Pancreas (tissue), 10 donors: ENCODE data around the gene JAKMIP1. TPM values are rescaled to one million over a fixed set of nuclear protein-coding genes. Genes with fewer than 3 reads are reported as not detected.

Source experiments
- ATAC-seq, 4 donors: fragments of 200-7000 bp; cut with Tn5 transposase; one replicate each; pipeline versions ENCODE4 v1.8.0 to v1.9.1; 2020; ENCODE audit warnings: mild to moderate bottlenecking in 4 of 4, moderate library complexity in 4 of 4
- DNase-seq, 6 donors: peaks; one replicate each; pipeline ENCODE4 v3.0.0-alpha.2; 2020
- FAIRE-seq: peaks from 2 replicates; lab custom pipeline; 2012; peaks lifted over from hg19 to GRCh38; lab: Jason Lieb, UNC
- H3K27ac ChIP-seq, 4 donors: fragments of 200-600 bp; sonication (generic); 1 replicate in 3 of 4; 2 replicates in 1 of 4; pipeline versions ENCODE4 v1.5.0 to v1.8.0; 2020
- H3K27me3 ChIP-seq, 4 donors: fragments of 200-600 bp; one replicate each; pipeline ENCODE4 v1.8.0; 2021
- H3K36me3 ChIP-seq, 3 donors: fragments of 200-600 bp; sonication (generic) in 1 of 3; one replicate each; pipeline versions ENCODE4 v1.5.0 to v1.8.0; 2020 to 2021
- H3K4me1 ChIP-seq, 3 donors: fragments of 200-600 bp; one replicate each; pipeline ENCODE4 v1.8.0; 2021
- H3K4me3 ChIP-seq, 4 donors: fragments of 200-600 bp; sonication (generic) in 2 of 4; one replicate each; pipeline versions ENCODE4 v1.5.0 to v1.8.0; 2020 to 2021
- H3K9me3 ChIP-seq, 4 donors: fragments of 200-600 bp; one replicate each; pipeline ENCODE4 v1.8.0; 2021
- WGBS, 2 donors: extraction: QIAGEN DNeasy Blood & Tissue Kit; methylation state at CpG; one replicate each; pipeline ENCODE4 v1.1.7; 2013; 5-methylcytosine and 5-hydroxymethylcytosine counted together
- intact Hi-C, 3 donors: fragments of 100-400 bp; cut with DNase I; formaldehyde crosslinking; loops; one replicate each; pipeline versions ENCODE4 v1.11.1 to v1.14.2; 2022
- polyA plus RNA-seq, 2 donors: library from polyadenylated mRNA; stranded (reverse); fragments of 200-250 nt; gene quantifications; one replicate each; pipeline ENCODE4 v1.2.3, GENCODE V29; 2013
- total RNA-seq, 6 donors: library from RNA; stranded (reverse); fragmentation: NEBNext Ultra II Directional in 4 of 6; extraction: Animal tissue kit (Norgen Biotek cat#: 25700) in 4 of 6; gene quantifications; one replicate each; pipeline versions ENCODE4 v1.2.1 to v1.2.4, GENCODE V29; 2021 to 2023
- TF ChIP-seq, protein P1 (sequence below), 4 donors: fragments of 200-600 bp; sonication (generic) in 3 of 4; IDR thresholded peaks; one replicate each; pipeline versions ENCODE4 v1.5.0 to v1.8.0; 2021; ENCODE audit warnings: antibody characterized with exemption in 4 of 4
- donor health status: healthy with polysubstance abuse.
- donor health status: DM: no; HTN: no; CAD: no; lungs with moderate emphysema.
- donor health status: DM: no; HTN: no; CAD: no.
- donor health status: control.
- donor health status: control.
- donor health status: Bipolar disorder and iron deficiency.
- donor health status: DM: yes; HTN: yes; CAD: no.
- donor health status: DM: no; HTN: no; CAD: no.
- donor health status: DM: no; HTN: no; CAD: no.
- donor health status: DM: yes; HTN: yes; CAD: no.

Gene JAKMIP1
- total and polyA plus RNA-seq, 8 donors = 0.16 to 4.3 (median 0.59) TPM

DNA sequence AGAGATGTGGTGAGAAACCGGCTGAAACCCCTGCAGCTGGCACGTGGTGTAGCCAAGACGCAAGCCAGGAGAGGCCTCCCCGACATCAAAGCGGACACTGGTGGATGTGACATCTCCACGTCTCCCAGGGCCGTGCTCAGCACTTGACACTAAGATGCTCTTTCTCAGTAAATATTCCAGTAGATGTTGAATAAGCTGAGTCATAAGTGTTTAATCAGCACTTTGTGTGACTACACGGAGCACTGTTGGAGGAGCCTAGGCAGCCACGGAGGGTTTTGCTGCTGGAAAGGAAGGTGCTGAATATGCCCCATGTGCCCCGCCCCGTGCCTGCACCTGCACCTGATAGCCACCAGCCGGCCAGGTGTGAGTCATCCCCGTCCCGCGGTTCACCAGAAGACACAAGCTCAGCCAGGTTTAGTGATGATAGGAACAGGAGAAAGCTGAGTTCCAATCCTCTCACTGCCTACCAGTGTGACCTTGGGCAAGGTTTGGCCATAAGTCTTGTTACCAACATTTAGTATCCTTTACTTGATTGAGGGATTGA is 153.1 kb downstream of the JAKMIP1 start:
- FAIRE-seq (no peak), ATAC-seq (no peak), DNase-seq (no peak)
- intact Hi-C loops = no loop called here
- H3K9me3 ChIP-seq = no peaks in the 10 kb centered on the region
- H3K27ac ChIP-seq = no peak overlapping the region
- H3K36me3 ChIP-seq = no peaks in the 10 kb centered on the region
- 60 to 65% methylated on average over 15 of the region's 15 CpGs for WGBS, 2 donors
- TF ChIP-seq, protein P1, sequence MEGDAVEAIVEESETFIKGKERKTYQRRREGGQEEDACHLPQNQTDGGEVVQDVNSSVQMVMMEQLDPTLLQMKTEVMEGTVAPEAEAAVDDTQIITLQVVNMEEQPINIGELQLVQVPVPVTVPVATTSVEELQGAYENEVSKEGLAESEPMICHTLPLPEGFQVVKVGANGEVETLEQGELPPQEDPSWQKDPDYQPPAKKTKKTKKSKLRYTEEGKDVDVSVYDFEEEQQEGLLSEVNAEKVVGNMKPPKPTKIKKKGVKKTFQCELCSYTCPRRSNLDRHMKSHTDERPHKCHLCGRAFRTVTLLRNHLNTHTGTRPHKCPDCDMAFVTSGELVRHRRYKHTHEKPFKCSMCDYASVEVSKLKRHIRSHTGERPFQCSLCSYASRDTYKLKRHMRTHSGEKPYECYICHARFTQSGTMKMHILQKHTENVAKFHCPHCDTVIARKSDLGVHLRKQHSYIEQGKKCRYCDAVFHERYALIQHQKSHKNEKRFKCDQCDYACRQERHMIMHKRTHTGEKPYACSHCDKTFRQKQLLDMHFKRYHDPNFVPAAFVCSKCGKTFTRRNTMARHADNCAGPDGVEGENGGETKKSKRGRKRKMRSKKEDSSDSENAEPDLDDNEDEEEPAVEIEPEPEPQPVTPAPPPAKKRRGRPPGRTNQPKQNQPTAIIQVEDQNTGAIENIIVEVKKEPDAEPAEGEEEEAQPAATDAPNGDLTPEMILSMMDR (IDR thresholded peaks at IDR 0.05) = no peak
- H3K4me3 ChIP-seq = no peak overlapping the region
- H3K27me3 ChIP-seq = peaks cover 0 to 5% (median 0%) of the 10 kb centered on the region in 4 donors
- no peaks in the 10 kb centered on the region for H3K4me1 ChIP-seq

DNA sequence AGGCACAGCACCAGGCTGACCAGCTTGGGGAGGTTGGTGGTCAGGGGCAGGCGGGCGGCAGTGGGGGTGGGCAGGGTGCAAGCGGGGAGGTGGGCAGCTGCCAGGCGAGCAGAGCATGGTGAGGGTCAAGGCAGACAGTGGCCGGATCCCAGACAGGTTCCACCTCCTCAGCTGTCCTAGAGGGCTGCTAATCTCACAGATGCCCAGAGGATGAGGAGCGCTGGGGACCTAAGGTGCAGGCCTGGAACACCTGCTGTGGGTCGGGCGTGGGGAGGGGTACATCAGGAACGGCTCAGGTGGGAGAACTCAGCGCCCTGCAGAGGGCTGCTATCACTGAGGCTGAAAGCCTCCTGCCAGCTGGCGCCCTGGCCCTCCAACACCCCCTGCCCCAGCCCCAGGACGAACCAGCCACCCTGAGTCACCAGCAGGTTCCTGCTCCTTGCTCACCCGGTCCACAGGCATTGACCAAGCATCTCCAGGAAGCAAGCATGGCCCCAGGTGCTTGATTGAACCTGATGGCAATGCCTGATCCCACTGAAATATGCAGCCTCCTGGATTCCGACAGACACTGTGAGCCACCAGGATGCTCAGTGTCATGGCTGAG is 153.7 kb downstream of the JAKMIP1 start:
- peak in 1 of 6 donors; percentile 28 for DNase-seq
- H3K4me3 ChIP-seq = no peak overlapping the region
- no peaks in the 10 kb centered on the region for H3K36me3 ChIP-seq
- no peaks in the 10 kb centered on the region for H3K4me1 ChIP-seq
- TF ChIP-seq, protein P1 (IDR thresholded peaks at IDR 0.05) = no peak
- no peaks in the 10 kb centered on the region for H3K9me3 ChIP-seq
- no peak for ATAC-seq
- H3K27me3 ChIP-seq = peaks cover 0 to 5% (median 0%) of the 10 kb centered on the region in 4 donors
- WGBS, 2 donors = 58 to 59% methylated on average over 14 of the region's 14 CpGs
- intact Hi-C loops = no loop called here
- FAIRE-seq = no peak
- no peak overlapping the region for H3K27ac ChIP-seq

DNA sequence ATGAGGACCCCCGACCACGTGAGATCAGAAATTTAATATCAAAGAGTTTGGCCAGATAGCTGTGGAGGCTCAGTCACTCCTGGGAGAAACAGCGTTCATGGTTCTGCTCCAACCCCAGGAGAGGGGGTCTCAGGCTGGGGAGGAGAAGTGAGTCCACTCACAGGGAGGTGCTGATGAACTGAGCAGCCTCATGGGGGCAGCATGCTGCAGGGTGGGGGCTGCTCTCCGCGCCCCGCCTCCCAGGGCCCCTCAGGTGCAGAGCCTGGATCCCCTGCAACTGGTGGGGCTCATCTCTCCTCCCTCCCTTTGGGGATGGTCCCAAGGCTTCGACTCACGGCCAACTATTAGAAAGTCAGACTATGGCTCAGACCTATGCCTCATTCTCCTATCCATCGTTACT is 155.5 kb downstream of the JAKMIP1 start:
- H3K4me1 ChIP-seq = no peaks in the 10 kb centered on the region
- FAIRE-seq = no peak
- no peak overlapping the region for H3K27ac ChIP-seq
- peak in 1 of 6 donors; percentile 39 for DNase-seq
- no peak overlapping the region for H3K4me3 ChIP-seq
- intact Hi-C loops = no loop called here
- no peaks in the 10 kb centered on the region for H3K36me3 ChIP-seq
- ATAC-seq = no peak
- TF ChIP-seq, protein P1 (IDR thresholded peaks at IDR 0.05) = no peak
- H3K9me3 ChIP-seq = no peaks in the 10 kb centered on the region
- WGBS, 2 donors = 19 to 30% methylated on average over 9 of the region's 9 CpGs
- peaks cover 0 to 5% (median 0%) of the 10 kb centered on the region in 4 donors for H3K27me3 ChIP-seq

DNA sequence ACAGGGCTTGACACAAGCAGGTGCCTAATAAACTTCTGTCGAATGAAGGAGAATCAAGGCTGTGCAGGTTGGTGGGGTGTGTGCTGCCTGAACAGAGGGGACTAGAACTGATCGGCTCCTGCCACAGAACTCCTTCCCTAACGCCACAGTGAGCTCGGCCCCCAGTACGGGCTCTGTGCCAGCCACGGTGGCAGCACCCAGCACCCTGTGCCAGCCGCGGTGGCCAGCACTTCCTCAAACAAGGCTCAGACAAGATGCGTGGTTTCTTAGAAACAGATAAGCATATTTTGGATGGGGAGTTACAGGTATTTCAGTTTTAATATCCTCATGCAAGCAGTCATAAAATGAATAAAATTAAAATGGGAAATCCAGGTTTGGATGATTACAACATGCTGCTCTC is 156.1 kb downstream of the JAKMIP1 start:
- DNase-seq = peak in 1 of 6 donors; percentile 57

More for the DNA sequence above, 156.1 kb downstream of the JAKMIP1 start:
- intact Hi-C loops = no loop called here
- TF ChIP-seq, protein P1 (IDR thresholded peaks at IDR 0.05) = no peak
- Histone ChIP-seq H3K36me3 (no peaks in the 10 kb centered on the region), H3K4me3 (no peak overlapping the region), H3K4me1 (no peaks in the 10 kb centered on the region), H3K27me3 (peaks cover 0 to 5% (median 0%) of the 10 kb centered on the region in 4 donors), H3K9me3 (no peaks in the 10 kb centered on the region), H3K27ac (no peak overlapping the region)
- ATAC-seq (peak in 2 of 4 donors; percentile 45 to 50), FAIRE-seq (no peak)
- WGBS, 2 donors = 35 to 48% methylated on average over 9 of the region's 9 CpGs
